ENCODE measurements around the gene EGFL6. TPM values are rescaled to one million over a fixed set of nuclear protein-coding genes. Genes with fewer than 3 reads are reported as not detected.
"Not testable (repeated sequence)": the region's sequence is repeated elsewhere in the genome, so short reads cannot be mapped to it uniquely, and the experiment has no call there.

Gene EGFL6
- total and polyA plus RNA-seq, 8 donors, result 25.9 to 88.3 (median 63.1) TPM

GRCh38 chrX:13667919-13668318, 98.5 kb downstream of the EGFL6 start:
- H3K36me3 ChIP-seq, result no peaks in the 10 kb centered on the region
- no peak for DNase-seq
- H3K9me3 ChIP-seq, result no peaks in the 10 kb centered on the region
- H3K4me1 ChIP-seq, result peaks cover 0 to 9% of the 10 kb centered on the region in 2 donors
- no peak for ATAC-seq
- no peak for TF ChIP-seq CTCF (IDR thresholded peaks at IDR 0.05)
- H3K4me3 ChIP-seq, result no peak overlapping the region
- no peak overlapping the region for H3K27ac ChIP-seq
- no peaks in the 10 kb centered on the region for H3K27me3 ChIP-seq
- intact Hi-C loops (cut with DNase I), result no loop called here

GRCh38 chrX:13669246-13669737, 99.9 kb downstream of the EGFL6 start:
- H3K27ac ChIP-seq, result peak overlapping the region; percentile 9 to 60
- no peak overlapping the region for H3K4me3 ChIP-seq
- H3K27me3 ChIP-seq, result no peaks in the 10 kb centered on the region
- H3K9me3 ChIP-seq, result no peaks in the 10 kb centered on the region
- peak in 2 of 4 donors; percentile 67 to 70 for DNase-seq
- intact Hi-C loops (cut with DNase I), result no loop called here
- no peak for TF ChIP-seq CTCF (IDR thresholded peaks at IDR 0.05)
- peaks cover 0 to 9% of the 10 kb centered on the region in 2 donors for H3K4me1 ChIP-seq
- peak; percentile 83 for ATAC-seq
- no peaks in the 10 kb centered on the region for H3K36me3 ChIP-seq

- ATAC-seq; intact Hi-C loops (cut with DNase I); H3K36me3 ChIP-seq; H3K9me3 ChIP-seq; DNase-seq; H3K4me3 ChIP-seq; H3K27me3 ChIP-seq; H3K4me1 ChIP-seq: not testable (repeated sequence)
- peak overlapping the region; percentile 9 to 60 for H3K27ac ChIP-seq
These were observed 100.4 kb downstream of the EGFL6 start for GRCh38 chrX:13669755-13670154.

GRCh38 chrX:13670197-13670596, 100.8 kb downstream of the EGFL6 start:
- intact Hi-C loops (cut with DNase I), result no loop called here
- ATAC-seq (no peak), DNase-seq (no peak)
- no peak overlapping the region for H3K4me3 ChIP-seq
- no peak for TF ChIP-seq CTCF (IDR thresholded peaks at IDR 0.05)
- H3K4me1 ChIP-seq, result peaks cover 0 to 3% of the 10 kb centered on the region in 2 donors
- no peaks in the 10 kb centered on the region for H3K27me3 ChIP-seq
- H3K9me3 ChIP-seq, result no peaks in the 10 kb centered on the region
- no peaks in the 10 kb centered on the region for H3K36me3 ChIP-seq
- H3K27ac ChIP-seq, result no peak overlapping the region

- intact Hi-C loops (cut with DNase I), result no loop called here
- no peaks in the 10 kb centered on the region for H3K27me3 ChIP-seq
- H3K9me3 ChIP-seq, result no peaks in the 10 kb centered on the region
- H3K27ac ChIP-seq, result no peak overlapping the region
- TF ChIP-seq CTCF (IDR thresholded peaks at IDR 0.05), result no peak
- no peaks in the 10 kb centered on the region for H3K36me3 ChIP-seq
- H3K4me3 ChIP-seq, result no peak overlapping the region
- DNase-seq, result no peak
- H3K4me1 ChIP-seq, result peaks cover 0 to 3% of the 10 kb centered on the region in 2 donors
- ATAC-seq, result no peak
These were observed 103.6 kb downstream of the EGFL6 start for GRCh38 chrX:13673016-13673415.

- ATAC-seq (no peak), DNase-seq (no peak)
- Histone ChIP-seq H3K27me3 (no peaks in the 10 kb centered on the region), H3K36me3 (no peaks in the 10 kb centered on the region), H3K27ac (no peak overlapping the region), H3K4me3 (no peak overlapping the region), H3K4me1 (no peaks in the 10 kb centered on the region), H3K9me3 (no peaks in the 10 kb centered on the region)
- intact Hi-C loops (cut with DNase I), result no loop called here
- no peak for TF ChIP-seq CTCF (IDR thresholded peaks at IDR 0.05)
These were observed 107.5 kb downstream of the EGFL6 start for GRCh38 chrX:13676885-13677284.

GRCh38 chrX:13679700-13680099, 110.3 kb downstream of the EGFL6 start:
- ATAC-seq; H3K27ac ChIP-seq; DNase-seq; H3K4me1 ChIP-seq; H3K27me3 ChIP-seq; H3K36me3 ChIP-seq; intact Hi-C loops (cut with DNase I); H3K4me3 ChIP-seq; H3K9me3 ChIP-seq: not testable (repeated sequence)
